ENCODE measurements around the gene SSTR3. TPM values are rescaled to one million over a fixed set of nuclear protein-coding genes. Genes with fewer than 3 reads are reported as not detected.

SSTR3 gene
- total and polyA plus RNA-seq, 2 donors, result 3.9 to 25.6 TPM

GRCh38 chr22:37181681-37182080 is 30.6 kb downstream of the SSTR3 start:
- Histone ChIP-seq H3K4me3 (ENCODE audit: low read length in 2 of 2) (no peak overlapping the region), H3K4me1 (ENCODE audit: control insufficient read depth in 2 of 2, insufficient read depth in 2 of 2, low read length in 2 of 2) (peaks cover 6 to 23% of the 10 kb centered on the region in 2 donors), H3K9me3 (ENCODE audit: control insufficient read depth in 2 of 2, insufficient read depth in 1 of 2, low read length in 1 of 2) (no peaks in the 10 kb centered on the region), H3K27me3 (ENCODE audit: control insufficient read depth in 2 of 2, insufficient read depth in 1 of 2, low read length in 1 of 2) (no peaks in the 10 kb centered on the region), H3K27ac (ENCODE audit: low read depth in 1 of 2, low read length in 1 of 2) (no peak overlapping the region), H3K36me3 (ENCODE audit: control insufficient read depth in 2 of 2, insufficient read depth in 2 of 2, low read length in 1 of 2) (no peaks in the 10 kb centered on the region)
- no peak for DNase-seq (ENCODE audit: low read depth in 6 of 9, low spot score in 9 of 9)
- WGBS, result 97% methylated on average over 4 of the region's 4 CpGs

GRCh38 chr22:37180531-37181231 is 31.6 kb downstream of the SSTR3 start:
- WGBS, result 95% methylated on average over 15 of the region's 15 CpGs

GRCh38 chr22:37179622-37180420 is 32.5 kb downstream of the SSTR3 start:
- Histone ChIP-seq H3K9me3 (ENCODE audit: control insufficient read depth in 2 of 2, insufficient read depth in 1 of 2, low read length in 1 of 2) (peaks cover 0 to 4% of the 10 kb centered on the region in 2 donors), H3K36me3 (ENCODE audit: control insufficient read depth in 2 of 2, insufficient read depth in 2 of 2, low read length in 1 of 2) (no peaks in the 10 kb centered on the region), H3K4me1 (ENCODE audit: control insufficient read depth in 2 of 2, insufficient read depth in 2 of 2, low read length in 2 of 2) (peaks cover 6 to 21% of the 10 kb centered on the region in 2 donors), H3K4me3 (ENCODE audit: low read length in 2 of 2) (no peak overlapping the region), H3K27ac (ENCODE audit: low read depth in 1 of 2, low read length in 1 of 2) (no peak overlapping the region), H3K27me3 (ENCODE audit: control insufficient read depth in 2 of 2, insufficient read depth in 1 of 2, low read length in 1 of 2) (peaks cover 0 to 6% of the 10 kb centered on the region in 2 donors)
- WGBS, result 96% methylated on average over 31 of the region's 31 CpGs
- DNase-seq (ENCODE audit: low read depth in 6 of 9, low spot score in 9 of 9), result no peak

More at GRCh38 chr22:37180531-37181231, 31.6 kb downstream of the SSTR3 start:
- Histone ChIP-seq H3K27me3 (ENCODE audit: control insufficient read depth in 2 of 2, insufficient read depth in 1 of 2, low read length in 1 of 2) (peaks cover 0 to 6% of the 10 kb centered on the region in 2 donors), H3K36me3 (ENCODE audit: control insufficient read depth in 2 of 2, insufficient read depth in 2 of 2, low read length in 1 of 2) (no peaks in the 10 kb centered on the region), H3K9me3 (ENCODE audit: control insufficient read depth in 2 of 2, insufficient read depth in 1 of 2, low read length in 1 of 2) (no peaks in the 10 kb centered on the region), H3K4me1 (ENCODE audit: control insufficient read depth in 2 of 2, insufficient read depth in 2 of 2, low read length in 2 of 2) (peaks cover 6 to 23% of the 10 kb centered on the region in 2 donors), H3K4me3 (ENCODE audit: low read length in 2 of 2) (no peak overlapping the region), H3K27ac (ENCODE audit: low read depth in 1 of 2, low read length in 1 of 2) (no peak overlapping the region)
- no peak for DNase-seq (ENCODE audit: low read depth in 6 of 9, low spot score in 9 of 9)

- no peak overlapping the region for H3K27ac ChIP-seq (ENCODE audit: low read depth in 1 of 2, low read length in 1 of 2)
- H3K9me3 ChIP-seq (ENCODE audit: control insufficient read depth in 2 of 2, insufficient read depth in 1 of 2, low read length in 1 of 2), result peaks cover 0 to 4% of the 10 kb centered on the region in 2 donors
- H3K4me1 ChIP-seq (ENCODE audit: control insufficient read depth in 2 of 2, insufficient read depth in 2 of 2, low read length in 2 of 2), result peaks cover 6 to 18% of the 10 kb centered on the region in 2 donors
- no peak overlapping the region for H3K4me3 ChIP-seq (ENCODE audit: low read length in 2 of 2)
- H3K36me3 ChIP-seq (ENCODE audit: control insufficient read depth in 2 of 2, insufficient read depth in 2 of 2, low read length in 1 of 2), result no peaks in the 10 kb centered on the region
- DNase-seq (ENCODE audit: low read depth in 6 of 9, low spot score in 9 of 9), result no peak
- 91% methylated on average over 10 of the region's 10 CpGs for WGBS
- peaks cover 0 to 6% of the 10 kb centered on the region in 2 donors for H3K27me3 ChIP-seq (ENCODE audit: control insufficient read depth in 2 of 2, insufficient read depth in 1 of 2, low read length in 1 of 2)
Observed at GRCh38 chr22:37179126-37179470, 33.2 kb downstream of the SSTR3 start.

DNA sequence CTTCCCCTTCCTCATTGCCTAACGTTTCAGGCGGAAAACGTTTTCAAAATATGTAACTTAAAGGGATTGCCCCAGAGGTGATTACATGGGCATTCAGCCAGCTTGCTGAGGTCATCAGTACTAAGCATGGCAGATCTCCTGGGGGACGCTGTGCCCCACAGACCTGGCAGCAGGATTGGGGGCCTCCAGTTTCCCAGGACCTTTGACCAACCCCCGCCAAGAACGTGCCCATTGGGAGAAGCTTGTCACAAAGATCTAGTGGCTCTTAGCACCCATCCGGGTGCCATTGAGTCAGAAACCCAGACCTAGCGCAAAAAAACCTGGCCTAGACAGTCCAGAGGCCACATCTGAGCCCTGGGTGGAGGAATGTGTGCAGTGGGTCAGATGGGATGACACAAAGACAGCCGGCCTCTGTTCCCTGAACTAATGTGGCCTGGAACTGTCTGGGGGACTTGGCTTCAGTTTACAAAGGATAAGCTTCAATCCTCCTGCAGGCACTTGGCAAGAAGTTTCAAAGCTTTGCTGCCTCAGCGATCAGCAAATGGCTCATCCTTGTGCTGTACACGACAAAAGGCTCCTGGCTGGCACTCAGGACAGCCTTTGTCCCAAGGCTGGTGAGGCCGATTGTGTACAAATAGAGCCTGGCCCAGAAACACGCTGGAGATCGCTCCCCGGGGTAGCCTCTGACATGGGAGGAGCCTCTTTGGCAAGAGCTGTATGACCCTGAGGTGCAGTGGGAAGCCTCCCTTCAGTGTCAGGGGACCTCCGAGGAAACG is 33.7 kb downstream of the SSTR3 start:
- no peak overlapping the region for H3K4me3 ChIP-seq (ENCODE audit: low read length in 2 of 2)
- H3K27me3 ChIP-seq (ENCODE audit: control insufficient read depth in 2 of 2, insufficient read depth in 1 of 2, low read length in 1 of 2), result peaks cover 0 to 6% of the 10 kb centered on the region in 2 donors
- H3K4me1 ChIP-seq (ENCODE audit: control insufficient read depth in 2 of 2, insufficient read depth in 2 of 2, low read length in 2 of 2), result peaks cover 6 to 15% of the 10 kb centered on the region in 2 donors
- no peak overlapping the region for H3K27ac ChIP-seq (ENCODE audit: low read depth in 1 of 2, low read length in 1 of 2)
- WGBS, result 89% methylated on average over 17 of the region's 17 CpGs
- H3K36me3 ChIP-seq (ENCODE audit: control insufficient read depth in 2 of 2, insufficient read depth in 2 of 2, low read length in 1 of 2), result no peaks in the 10 kb centered on the region
- peaks cover 0 to 4% of the 10 kb centered on the region in 2 donors for H3K9me3 ChIP-seq (ENCODE audit: control insufficient read depth in 2 of 2, insufficient read depth in 1 of 2, low read length in 1 of 2)
- DNase-seq (ENCODE audit: low read depth in 6 of 9, low spot score in 9 of 9), result no peak

GRCh38 chr22:37177755-37178154 is 34.5 kb downstream of the SSTR3 start:
- H3K36me3 ChIP-seq (ENCODE audit: control insufficient read depth in 2 of 2, insufficient read depth in 2 of 2, low read length in 1 of 2), result no peaks in the 10 kb centered on the region
- 99% methylated on average over 3 of the region's 3 CpGs for WGBS
- no peak for DNase-seq (ENCODE audit: low read depth in 6 of 9, low spot score in 9 of 9)
- peaks cover 6 to 15% of the 10 kb centered on the region in 2 donors for H3K4me1 ChIP-seq (ENCODE audit: control insufficient read depth in 2 of 2, insufficient read depth in 2 of 2, low read length in 2 of 2)
- H3K9me3 ChIP-seq (ENCODE audit: control insufficient read depth in 2 of 2, insufficient read depth in 1 of 2, low read length in 1 of 2), result peaks cover 0 to 4% of the 10 kb centered on the region in 2 donors
- H3K27me3 ChIP-seq (ENCODE audit: control insufficient read depth in 2 of 2, insufficient read depth in 1 of 2, low read length in 1 of 2), result peaks cover 0 to 6% of the 10 kb centered on the region in 2 donors
- H3K4me3 ChIP-seq (ENCODE audit: low read length in 2 of 2), result no peak overlapping the region
- H3K27ac ChIP-seq (ENCODE audit: low read depth in 1 of 2, low read length in 1 of 2), result no peak overlapping the region

- no peaks in the 10 kb centered on the region for H3K36me3 ChIP-seq (ENCODE audit: control insufficient read depth in 2 of 2, insufficient read depth in 2 of 2, low read length in 1 of 2)
- DNase-seq (ENCODE audit: low read depth in 6 of 9, low spot score in 9 of 9), result no peak
- no peak overlapping the region for H3K4me3 ChIP-seq (ENCODE audit: low read length in 2 of 2)
- H3K4me1 ChIP-seq (ENCODE audit: control insufficient read depth in 2 of 2, insufficient read depth in 2 of 2, low read length in 2 of 2), result peaks cover 6 to 15% of the 10 kb centered on the region in 2 donors
- WGBS, result 82% methylated on average over 5 of the region's 5 CpGs
- H3K27ac ChIP-seq (ENCODE audit: low read depth in 1 of 2, low read length in 1 of 2), result peak overlapping the region in 1 of 2 donors; percentile 30
- peaks cover 0 to 6% of the 10 kb centered on the region in 2 donors for H3K27me3 ChIP-seq (ENCODE audit: control insufficient read depth in 2 of 2, insufficient read depth in 1 of 2, low read length in 1 of 2)
- H3K9me3 ChIP-seq (ENCODE audit: control insufficient read depth in 2 of 2, insufficient read depth in 1 of 2, low read length in 1 of 2), result peaks cover 0 to 4% of the 10 kb centered on the region in 2 donors
Observed at GRCh38 chr22:37177221-37177620, 35.1 kb downstream of the SSTR3 start.

DNA sequence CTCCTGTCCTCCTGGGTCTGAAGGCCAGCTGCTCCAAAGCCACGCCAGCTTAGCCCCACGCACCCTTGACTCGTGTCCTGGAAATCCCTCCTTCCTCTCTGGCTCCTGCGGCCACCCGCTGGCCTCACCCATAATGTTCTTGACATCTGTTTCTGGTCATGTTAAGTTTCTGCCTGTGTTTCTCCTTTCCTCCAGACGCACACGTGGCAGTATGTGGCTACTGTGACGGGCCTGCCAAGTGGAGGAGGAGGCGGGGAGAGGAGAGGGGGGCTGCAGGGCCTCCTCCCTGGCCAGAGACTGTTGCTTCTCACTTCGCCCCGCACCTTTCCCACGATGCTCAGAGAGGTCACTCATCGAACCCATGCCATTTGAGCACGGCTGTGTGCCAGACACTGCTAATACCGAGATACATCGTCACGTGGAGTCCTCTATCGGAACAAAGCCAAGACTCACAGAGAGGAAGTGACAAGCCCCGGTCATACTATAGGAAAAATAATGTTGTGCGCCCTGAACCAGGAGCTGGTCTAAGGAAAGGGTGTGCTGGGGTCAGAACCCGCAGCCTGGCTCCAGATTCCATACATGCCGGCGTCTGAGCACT is 35.7 kb downstream of the SSTR3 start:
- Histone ChIP-seq H3K27ac (ENCODE audit: low read depth in 1 of 2, low read length in 1 of 2) (peak overlapping the region in 1 of 2 donors; percentile 40), H3K4me1 (ENCODE audit: control insufficient read depth in 2 of 2, insufficient read depth in 2 of 2, low read length in 2 of 2) (peaks cover 6 to 15% of the 10 kb centered on the region in 2 donors)
- DNase-seq (ENCODE audit: low read depth in 6 of 9, low spot score in 9 of 9), result peak in 1 of 9 donors; percentile 46

More for the DNA sequence above, 35.7 kb downstream of the SSTR3 start:
- H3K9me3 ChIP-seq (ENCODE audit: control insufficient read depth in 2 of 2, insufficient read depth in 1 of 2, low read length in 1 of 2), result peaks cover 0 to 4% of the 10 kb centered on the region in 2 donors
- H3K27me3 ChIP-seq (ENCODE audit: control insufficient read depth in 2 of 2, insufficient read depth in 1 of 2, low read length in 1 of 2), result peaks cover 0 to 6% of the 10 kb centered on the region in 2 donors
- no peaks in the 10 kb centered on the region for H3K36me3 ChIP-seq (ENCODE audit: control insufficient read depth in 2 of 2, insufficient read depth in 2 of 2, low read length in 1 of 2)
- 15% methylated on average over 23 of the region's 23 CpGs for WGBS
- no peak overlapping the region for H3K4me3 ChIP-seq (ENCODE audit: low read length in 2 of 2)

Data from thymus (tissue), 11 donors.